Heart right ventricle (tissue), 16 donors: Measurements from ENCODE around the gene IPO4. TPM values are rescaled to one million over a fixed set of nuclear protein-coding genes. Genes with fewer than 3 reads are reported as not detected.

Experiments used
- ATAC-seq, 8 donors: fragments of 200-7000 bp; cut with Tn5 transposase; one replicate each; pipeline ENCODE4 v1.9.1; 2020; ENCODE audit warnings: mild to moderate bottlenecking in 8 of 8, moderate library complexity in 8 of 8, moderate number of reproducible peaks in 1 of 8
- DNase-seq, 2 donors: peaks; one replicate each; pipeline ENCODE4 v3.0.0-alpha.2; 2020
- H3K27ac ChIP-seq, 10 donors: fragments of 200-600 bp; sonication (generic) in 2 of 10; one replicate each; pipeline versions ENCODE4 v1.5.0 to v1.8.0; 2020 to 2022; ENCODE audit warnings: mild to moderate bottlenecking in 3 of 10
- H3K27me3 ChIP-seq, 7 donors: fragments of 200-600 bp; one replicate each; pipeline ENCODE4 v1.8.0; 2021 to 2022; ENCODE audit warnings: mild to moderate bottlenecking in 2 of 7
- H3K36me3 ChIP-seq, 9 donors: fragments of 200-600 bp; sonication (generic) in 1 of 9; one replicate each; pipeline versions ENCODE4 v1.5.0 to v1.8.0; 2020 to 2022; ENCODE audit warnings: mild to moderate bottlenecking in 2 of 9
- H3K4me1 ChIP-seq, 9 donors: fragments of 200-600 bp; sonication (generic) in 1 of 9; one replicate each; pipeline versions ENCODE4 v1.5.0 to v1.8.0; 2020 to 2022; ENCODE audit warnings: mild to moderate bottlenecking in 4 of 9
- H3K4me3 ChIP-seq, 10 donors: fragments of 200-600 bp; sonication (generic) in 2 of 10; one replicate each; pipeline versions ENCODE4 v1.5.0 to v1.8.0; 2020 to 2022; ENCODE audit warnings: mild to moderate bottlenecking in 7 of 10, moderate library complexity in 2 of 10
- H3K9me3 ChIP-seq, 11 donors: fragments of 200-600 bp in 10 of 11; sonication (generic) in 2 of 11; one replicate each; pipeline versions ENCODE4 v1.5.0 to v1.8.0; 2013 to 2022; ENCODE audit warnings: mild to moderate bottlenecking in 2 of 11, control low read depth in 1 of 11, moderate library complexity in 1 of 11
- CTCF ChIP-seq, 9 donors: fragments of 200-600 bp; sonication (generic) in 2 of 9; IDR thresholded peaks; one replicate each; pipeline versions ENCODE4 v1.5.0 to v1.8.0; 2021 to 2022; ENCODE audit warnings: antibody characterized with exemption in 9 of 9, mild to moderate bottlenecking in 5 of 9, moderate library complexity in 1 of 9
- WGBS, 2 donors: extraction: QIAGEN DNeasy Blood & Tissue Kit; methylation state at CpG; one replicate each; pipeline ENCODE4 v1.1.7; 2013; ENCODE audit warnings: inconsistent platforms in 1 of 2; 5-methylcytosine and 5-hydroxymethylcytosine counted together
- intact Hi-C, 10 donors: fragments of 100-400 bp; cut with DNase I; formaldehyde crosslinking; loops; one replicate each; pipeline versions ENCODE4 v1.11.1 to v1.14.2; 2022
- polyA plus RNA-seq, 2 donors: library from polyadenylated mRNA; stranded (reverse); fragments of 200-250 nt; gene quantifications; one replicate each; pipeline ENCODE4 v1.2.3, GENCODE V29; 2013
- total RNA-seq, 10 donors: library from RNA; stranded (reverse); fragmentation: NEBNext Ultra II Directional in 3 of 10; extraction: Animal tissue kit (Norgen Biotek cat#: 25700) in 3 of 10; gene quantifications; one replicate each; pipeline versions ENCODE4 v1.2.1 to v1.2.4, GENCODE V29; 2021 to 2023
- donor health status: Arrhythmogenic right ventricular cardiomyopathy.
- donor health status: ischemic (EF 13 %, LVEDD 7.1; RV severe dilation, severe dysfunction).
- donor health status: healthy with polysubstance abuse.
- donor health status: DM: no; HTN: yes; CAD: no.
- donor health status: DM: no; HTN: no; CAD: no.
- donor health status: ischemic (EF 25% LVEDD 6.9; RV normal size, moderate dysfunction).
- donor health status: ischemic (EF 25% LVEDD 5.7; RV mildly dilated, moderate dysfunction).
- donor health status: healthy.
- donor health status: DM: yes; HTN: yes; CAD: no.
- donor health status: Ischemic cardiomyopathy.
- donor health status: ischemic (EF 35%, LVEDD 5.7; RV mildly dilated, moderate dysfunction).
- donor health status: nonischemic (EF 11% LVEDD 7.7; RV severe dilation, severe dysfunction).
- donor health status: DM: yes; HTN: yes; CAD: no.
- donor health status: PGD.
- donor health status: ischemic (EF 29% LVEDD 5.4; RV normal size, mild dysfunction).
- donor health status: nonischemic (EF 23%, LVEDD 6.1; RV moderate dilation, normal function).

IPO4 gene
- total and polyA plus RNA-seq, 12 donors, result 4.4 to 23.8 (median 12.6) TPM

- peak in 7 of 8 donors; percentile 20 to 49 (median 37) for ATAC-seq
- no peaks in the 10 kb centered on the region for H3K9me3 ChIP-seq
- H3K27me3 ChIP-seq, result no peaks in the 10 kb centered on the region
- no peak for DNase-seq
- no peak for TF ChIP-seq CTCF (IDR thresholded peaks at IDR 0.05)
- intact Hi-C loops, result no loop called here
- WGBS, 2 donors, result 34 to 36% methylated on average over 33 of the region's 33 CpGs
- H3K36me3 ChIP-seq, result peaks cover 0 to 42% (median 15%) of the 10 kb centered on the region in 9 donors
- peak overlapping the region; percentile 92 to 100 (median 98) for H3K27ac ChIP-seq
- H3K4me3 ChIP-seq, result peak overlapping the region; percentile 59 to 100 (median 92)
- H3K4me1 ChIP-seq, result peaks cover 4 to 39% (median 27%) of the 10 kb centered on the region in 9 donors
These were observed 7.7 kb upstream of the IPO4 start for GRCh38 chr14:24196071-24197055.

GRCh38 chr14:24195186-24196070, 6.8 kb upstream of the IPO4 start, which contains the start of gene TM9SF1:
TM9SF1 (minus strand) TSS chr14:24195441; CDS start chr14:24195019, 422 bp downstream.
- no peak for TF ChIP-seq CTCF (IDR thresholded peaks at IDR 0.05)
- intact Hi-C loops, result no loop called here
- DNase-seq (peak; percentile 90), ATAC-seq (peak; percentile 92 to 97 (median 96))
- Histone ChIP-seq H3K27ac (peak within 1 kb of the TSS; percentile 92 to 100 (median 98)), H3K9me3 (no peaks in the 10 kb centered on the region), H3K36me3 (peaks cover 0 to 42% (median 15%) of the 10 kb centered on the region in 9 donors), H3K27me3 (no peaks in the 10 kb centered on the region), H3K4me3 (peak within 1 kb of the TSS; percentile 59 to 100 (median 92)), H3K4me1 (peaks cover 4 to 39% (median 27%) of the 10 kb centered on the region in 9 donors)
- 0% methylated on average over 82 to 89 of the region's 89 CpGs for WGBS, 2 donors

- ATAC-seq (peak in 2 of 8 donors; percentile 1 to 14), DNase-seq (no peak)
- peak overlapping the region; percentile 92 to 100 (median 98) for H3K27ac ChIP-seq
- intact Hi-C loops, result no loop called here
- peaks cover 4 to 39% (median 27%) of the 10 kb centered on the region in 9 donors for H3K4me1 ChIP-seq
- peaks cover 0 to 45% (median 15%) of the 10 kb centered on the region in 9 donors for H3K36me3 ChIP-seq
- peak overlapping the region; percentile 59 to 100 (median 92) for H3K4me3 ChIP-seq
- H3K27me3 ChIP-seq, result no peaks in the 10 kb centered on the region
- H3K9me3 ChIP-seq, result no peaks in the 10 kb centered on the region
- 47 to 52% methylated on average over 8 of the region's 8 CpGs for WGBS, 2 donors
- TF ChIP-seq CTCF (IDR thresholded peaks at IDR 0.05), result no peak
These were observed 6.2 kb upstream of the IPO4 start for GRCh38 chr14:24194873-24195185.
